Suprapubic skin (tissue), 3 donors: ENCODE data around the gene ACER3.

Source experiments
- EP300 ChIP-seq: sonication (generic); formaldehyde crosslinking; IDR thresholded peaks from one replicate; pipeline ENCODE4 v1.6.1; 2017; ENCODE audit warnings: antibody characterized with exemption
- TF ChIP-seq, protein P1 (sequence below), 2 donors: fragments of 200-600 bp in 1 of 2; fragments of 450-650 bp in 1 of 2; sonication (generic) in 1 of 2; IDR thresholded peaks; one replicate each; pipeline ENCODE4 v1.5.1; 2016 to 2019; ENCODE audit warnings: antibody characterized with exemption in 2 of 2, mild to moderate bottlenecking in 1 of 2, moderate library complexity in 1 of 2

DNA sequence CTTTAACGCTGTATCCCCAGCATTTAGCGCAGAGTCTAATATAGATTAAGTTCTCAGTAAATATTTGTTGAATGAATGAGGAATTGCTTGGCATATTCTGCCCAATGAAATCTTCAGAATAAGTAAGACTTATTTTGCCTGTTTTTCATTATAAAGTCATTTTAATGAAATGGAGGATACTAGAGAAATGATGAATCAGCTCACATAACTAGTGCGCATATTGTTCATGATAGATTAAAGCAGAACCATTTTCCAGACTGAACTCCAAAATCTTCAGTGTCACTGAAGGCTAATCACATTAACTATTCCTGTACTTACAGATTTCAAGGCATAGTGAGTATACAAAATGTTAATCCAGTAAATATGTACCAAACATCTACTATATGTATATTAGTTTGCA is 29.6 kb downstream of the ACER3 start:
- TF ChIP-seq EP300 = no peak
- TF ChIP-seq, protein P1, sequence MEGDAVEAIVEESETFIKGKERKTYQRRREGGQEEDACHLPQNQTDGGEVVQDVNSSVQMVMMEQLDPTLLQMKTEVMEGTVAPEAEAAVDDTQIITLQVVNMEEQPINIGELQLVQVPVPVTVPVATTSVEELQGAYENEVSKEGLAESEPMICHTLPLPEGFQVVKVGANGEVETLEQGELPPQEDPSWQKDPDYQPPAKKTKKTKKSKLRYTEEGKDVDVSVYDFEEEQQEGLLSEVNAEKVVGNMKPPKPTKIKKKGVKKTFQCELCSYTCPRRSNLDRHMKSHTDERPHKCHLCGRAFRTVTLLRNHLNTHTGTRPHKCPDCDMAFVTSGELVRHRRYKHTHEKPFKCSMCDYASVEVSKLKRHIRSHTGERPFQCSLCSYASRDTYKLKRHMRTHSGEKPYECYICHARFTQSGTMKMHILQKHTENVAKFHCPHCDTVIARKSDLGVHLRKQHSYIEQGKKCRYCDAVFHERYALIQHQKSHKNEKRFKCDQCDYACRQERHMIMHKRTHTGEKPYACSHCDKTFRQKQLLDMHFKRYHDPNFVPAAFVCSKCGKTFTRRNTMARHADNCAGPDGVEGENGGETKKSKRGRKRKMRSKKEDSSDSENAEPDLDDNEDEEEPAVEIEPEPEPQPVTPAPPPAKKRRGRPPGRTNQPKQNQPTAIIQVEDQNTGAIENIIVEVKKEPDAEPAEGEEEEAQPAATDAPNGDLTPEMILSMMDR (IDR thresholded peaks at IDR 0.05) = no peak
